PC-9 (cell line): ENCODE results near the gene CD4. TPM values are rescaled to one million over a fixed set of nuclear protein-coding genes. Genes with fewer than 3 reads are reported as not detected.

ENCODE experiments used
- BruUV-seq: library from RNA; stranded (reverse); fragments of 400-500 nt; replicated peaks from 2 replicates; lab custom pipeline; 2021; lab: Mats Ljungman, UMichigan
- CTCF ChIA-PET: fragments of 300-600 bp; sonication (Branson Sonifier 250); formaldehyde crosslinking; loops from one replicate; lab custom pipeline; 2022; ENCODE audit warnings: antibody characterized with exemption; lab: Charles Lee
- POLR2A ChIA-PET: fragments of 300-600 bp; sonication (Branson Sonifier 250); formaldehyde crosslinking; loops from one replicate; lab custom pipeline; 2022; ENCODE audit warnings: antibody characterized with exemption; ENCODE audit not compliant: unreplicated experiment; lab: Charles Lee
- DNase-seq, 2 experiments: peaks; one replicate each; pipeline versions ENCODE4 v3.0.0 to v3.0.0-alpha.2; 2015 to 2022; ENCODE audit warnings: mixed read lengths in 1 of 2
- H2AFZ ChIP-seq: fragments of 200-600 bp; sonication (generic); 2 replicates; pipeline ENCODE4 v1.8.1; 2017; ENCODE audit warnings: antibody characterized with exemption
- H3F3A ChIP-seq: fragments of 200-600 bp; sonication (generic); 2 replicates; pipeline ENCODE4 v1.8.1; 2017; ENCODE audit warnings: antibody characterized with exemption, mild to moderate bottlenecking, low read depth; ENCODE audit not compliant: insufficient read depth
- H3K27ac ChIP-seq: fragments of 200-600 bp; sonication (generic); 2 replicates; pipeline ENCODE4 v1.6.1; 2016; ENCODE audit warnings: mixed run types
- H3K27me3 ChIP-seq: fragments of 200-600 bp; sonication (generic); 2 replicates; pipeline ENCODE4 v1.6.1; 2016; ENCODE audit warnings: low read depth, mixed run types; ENCODE audit not compliant: insufficient read depth
- H3K36me3 ChIP-seq: fragments of 200-600 bp; sonication (generic); 2 replicates; pipeline ENCODE4 v1.6.1; 2016; ENCODE audit warnings: low read depth, mixed run types
- H3K4me1 ChIP-seq: fragments of 200-600 bp; sonication (generic); replicated peaks from 2 replicates; pipeline ENCODE4 v1.6.1; 2016; ENCODE audit warnings: mixed run types; ENCODE audit not compliant: insufficient read depth
- H3K4me2 ChIP-seq: fragments of 200-600 bp; sonication (generic); 2 replicates; pipeline ENCODE4 v1.6.1; 2017; ENCODE audit warnings: mixed run types
- H3K4me3 ChIP-seq: fragments of 200-600 bp; sonication (generic); 2 replicates; pipeline ENCODE4 v1.6.1; 2016; ENCODE audit warnings: mixed run types
- H3K79me2 ChIP-seq: fragments of 200-600 bp; sonication (generic); 2 replicates; pipeline ENCODE4 v1.6.1; 2017; ENCODE audit warnings: low read depth, mixed run types
- H3K9me2 ChIP-seq: fragments of 200-600 bp; sonication (generic); 2 replicates; pipeline ENCODE4 v1.8.1; 2017; ENCODE audit warnings: mild to moderate bottlenecking; ENCODE audit not compliant: insufficient read depth
- H3K9me3 ChIP-seq: fragments of 200-600 bp; sonication (generic); 2 replicates; pipeline ENCODE4 v1.8.1; 2016; ENCODE audit warnings: low read depth; ENCODE audit not compliant: insufficient read depth
- H4K20me1 ChIP-seq: fragments of 200-600 bp; sonication (generic); 2 replicates; pipeline ENCODE4 v1.8.1; 2017; ENCODE audit not compliant: insufficient read depth
- CTCF ChIP-seq: fragments of 200-600 bp; sonication (generic); conservative IDR thresholded peaks from 2 replicates; pipeline ENCODE4 v1.6.1; 2017; ENCODE audit warnings: mixed run types, antibody characterized with exemption, mild to moderate bottlenecking, moderate library complexity
- EZH2 ChIP-seq: fragments of 200-600 bp; sonication (generic); IDR thresholded peaks from 2 replicates; pipeline ENCODE4 v1.8.0; 2017; ENCODE audit warnings: antibody characterized with exemption, low read depth
- intact Hi-C: fragments of 100-400 bp; cut with micrococcal nuclease; formaldehyde crosslinking; loops from one replicate; pipeline ENCODE4 v1.10.0; 2022; ENCODE audit not compliant: unreplicated experiment
- total RNA-seq: library from RNA; stranded (reverse); gene quantifications from 2 replicates; pipeline ENCODE4 v1.2.3, GENCODE V29; 2021

Gene CD4
- total RNA-seq, 1 experiment from 2014 or later = 1.0 TPM

- no peak overlapping the region for H3K4me3 ChIP-seq
- no TSS peak for BruUV-seq
- peaks cover 27% of the 10 kb centered on the region; the same call in 1 of the 2 replicates for H3F3A ChIP-seq
- H4K20me1 ChIP-seq = no peaks in the 10 kb centered on the region; the same call in 1 of the 2 replicates
- intact Hi-C loops = loop anchor here (5.0 kb wide), 1 partner anchor 192 kb away; the partner anchor contains the start of genes C12orf57 and RNU7-1
- peak in 1 of 2 experiments; percentile 3 for DNase-seq
- H3K27ac ChIP-seq = no peak overlapping the region
- peaks cover 16% of the 10 kb centered on the region for H3K4me1 ChIP-seq
- H3K9me3 ChIP-seq = no peaks in the 10 kb centered on the region
- POLR2A ChIA-PET = no interaction called here
- CTCF ChIA-PET = no interaction called here
- peaks cover 26% of the 10 kb centered on the region for H3K79me2 ChIP-seq
- no peak overlapping the region for H2AFZ ChIP-seq
- TF ChIP-seq EZH2 (no peak), CTCF (no peak)
- no peak overlapping the region for H3K4me2 ChIP-seq
- peaks cover 17% of the 10 kb centered on the region for H3K36me3 ChIP-seq
- H3K9me2 ChIP-seq = no peaks in the 10 kb centered on the region
- no peaks in the 10 kb centered on the region for H3K27me3 ChIP-seq
Measured at GRCh38 chr12:6750506-6750905, 38.8 kb upstream of the CD4 start.

DNA sequence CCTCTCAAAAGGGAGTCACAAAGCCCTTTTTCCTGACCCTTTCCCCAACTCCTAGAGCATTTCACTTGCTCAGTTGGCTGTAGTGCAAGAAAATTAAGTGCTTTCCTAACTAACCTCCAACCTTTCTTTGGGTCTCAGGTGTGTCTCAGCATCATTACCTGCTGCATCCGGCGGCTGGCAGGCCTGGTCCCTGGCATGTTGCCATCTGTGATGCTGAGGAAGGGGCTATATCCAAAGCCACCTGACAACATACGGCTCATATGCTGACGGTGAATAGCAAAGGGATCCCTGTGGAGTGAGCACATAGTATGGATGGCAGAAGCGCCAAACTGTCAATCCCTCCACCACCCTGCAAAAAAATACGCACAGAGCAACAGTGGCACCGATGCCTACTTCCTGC, 37.6 kb upstream of the CD4 start:
- Histone ChIP-seq H3K9me2 (no peaks in the 10 kb centered on the region), H2AFZ (no peak overlapping the region), H4K20me1 (no peaks in the 10 kb centered on the region; the same call in 1 of the 2 replicates), H3K27me3 (no peaks in the 10 kb centered on the region), H3F3A (peaks cover 15% of the 10 kb centered on the region; the same call in 1 of the 2 replicates), H3K4me3 (peak overlapping the region; percentile 77), H3K36me3 (peaks cover 17% of the 10 kb centered on the region), H3K4me1 (peaks cover 16% of the 10 kb centered on the region), H3K9me3 (no peaks in the 10 kb centered on the region), H3K79me2 (peaks cover 26% of the 10 kb centered on the region), H3K27ac (no peak overlapping the region), H3K4me2 (peak overlapping the region; percentile 80)
- ChIA-PET POLR2A (interaction anchor here (0.6 to 2.8 kb wide), 4 partner anchors 14 to 642 kb away, joined by 3 to 63 read pairs (median 32); partner anchors contain the start of genes COPS7A, PTMS and ZNF384), CTCF (interaction anchor here (0.6 to 3.6 kb wide), 6 partner anchors 15 to 237 kb away, joined by 3 to 83 read pairs (median 10); partner anchors contain the start of genes COPS7A, LAG3 and PTMS)
- TF ChIP-seq CTCF (no peak), EZH2 (no peak)
- no peak for DNase-seq
- no TSS peak for BruUV-seq
- intact Hi-C loops = loop anchor here (2.0 to 5.0 kb wide), 2 partner anchors 63 to 191 kb away; partner anchors contain the start of genes C12orf57, RNU7-1 and ZNF384

DNA sequence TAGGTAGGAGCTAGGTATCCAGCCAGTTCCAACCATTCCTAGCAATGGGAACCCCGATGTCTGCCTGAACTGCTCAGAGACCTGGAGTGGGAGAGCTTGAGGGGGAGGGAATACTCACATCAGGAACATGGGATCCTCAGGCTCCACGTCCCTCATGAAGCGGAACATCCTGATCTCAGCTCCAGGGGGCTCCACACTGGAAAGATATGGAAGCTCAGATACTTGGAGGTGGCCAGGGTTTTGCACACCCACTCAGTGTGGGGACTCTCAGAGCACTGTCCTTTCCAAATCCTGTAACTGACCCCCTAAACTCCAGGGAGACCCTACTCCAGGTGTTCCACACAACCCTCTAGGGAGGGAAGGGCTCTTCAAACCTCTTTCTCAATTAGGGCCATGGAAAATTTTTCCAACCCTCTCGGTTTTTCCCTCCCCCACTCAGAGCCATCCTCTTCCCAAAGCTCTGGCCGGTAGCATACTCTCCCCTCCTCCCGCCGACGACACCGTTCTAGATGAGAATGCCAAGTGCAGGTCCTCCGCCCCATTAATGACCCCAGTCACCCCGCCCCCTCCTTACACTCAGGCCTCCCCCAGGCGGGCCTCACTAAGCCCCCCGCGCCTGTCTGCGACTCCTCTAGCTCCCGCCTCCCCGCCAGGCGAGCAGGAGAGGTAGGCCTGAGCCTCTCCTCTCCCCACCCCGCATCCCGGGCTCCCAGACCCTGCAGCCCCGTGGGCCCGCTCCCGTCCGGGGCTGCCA, 37.0 kb upstream of the CD4 start:
- Histone ChIP-seq H4K20me1 (no peaks in the 10 kb centered on the region; the same call in 1 of the 2 replicates), H3K79me2 (peaks cover 26% of the 10 kb centered on the region), H3K27ac (peak overlapping the region; percentile 83), H3K9me2 (no peaks in the 10 kb centered on the region), H3K4me1 (peaks cover 16% of the 10 kb centered on the region), H3K4me3 (peak overlapping the region; percentile 77), H3K27me3 (no peaks in the 10 kb centered on the region), H3K4me2 (peak overlapping the region; percentile 80), H3K9me3 (no peaks in the 10 kb centered on the region), H3K36me3 (peaks cover 17% of the 10 kb centered on the region), H3F3A (peaks cover 13% of the 10 kb centered on the region; the same call in 1 of the 2 replicates), H2AFZ (peak overlapping the region; percentile 89)
- intact Hi-C loops = loop anchor here (2.0 to 5.0 kb wide), 2 partner anchors 64 to 190 kb away; partner anchors contain the start of genes C12orf57, RNU7-1 and ZNF384
- ChIA-PET CTCF (interaction anchor here (0.5 to 3.6 kb wide), 17 partner anchors 14 to 238 kb away, joined by 3 to 83 read pairs (median 5); partner anchors contain the start of genes CD4, COPS7A, GPR162 and LAG3), POLR2A (interaction anchor here (0.5 to 2.8 kb wide), 13 partner anchors 12 to 1017 kb away, joined by 3 to 63 read pairs (median 4); partner anchors contain the start of genes COPS7A, PTMS, RNU7-1 and ZNF384)
- no peak for DNase-seq
- TF ChIP-seq CTCF = no peak; the same call in 1 of the 2 replicates
- TF ChIP-seq EZH2 = no peak
- BruUV-seq = TSS peak; percentile 35
